Measurements from ENCODE around the gene KRT28. TPM values are rescaled to one million over a fixed set of nuclear protein-coding genes. Genes with fewer than 3 reads are reported as not detected.
A peak's percentile ranks its signal among the peaks of the same experiment; 100 is the strongest.

The KRT28 gene
- total and polyA plus RNA-seq, 7 donors, result not detected

DNA sequence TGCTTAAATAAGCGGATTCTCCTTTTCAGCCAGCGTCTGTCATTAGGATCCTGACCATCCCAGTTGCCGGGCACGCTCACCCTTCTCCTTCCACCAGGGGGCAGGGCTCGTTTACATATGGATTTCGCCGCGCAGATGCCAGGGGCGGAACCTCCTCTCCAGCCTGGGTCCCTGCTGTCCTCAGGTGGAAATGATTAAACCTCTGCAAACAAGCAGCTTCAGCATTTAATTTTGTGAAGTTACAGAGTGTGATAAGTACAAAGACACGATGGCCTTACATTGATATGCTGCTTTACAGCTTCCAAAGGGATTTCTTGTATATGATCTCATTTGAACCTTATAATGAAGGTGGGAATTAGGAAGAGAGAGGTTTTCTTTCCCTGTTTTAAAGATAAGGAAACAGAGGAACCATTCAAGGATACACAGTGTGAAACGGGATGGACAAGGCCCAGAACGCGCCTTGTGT, 3.9 kb upstream of the KRT28 start:
- DNase-seq, result peak; percentile 75
- Histone ChIP-seq H3K4me3 (no peak overlapping the region), H3K27me3 (peaks cover 0 to 39% (median 3%) of the 10 kb centered on the region in 3 donors), H3K9me3 (no peaks in the 10 kb centered on the region), H3K36me3 (no peaks in the 10 kb centered on the region), H3K27ac (no peak overlapping the region), H3K4me1 (no peaks in the 10 kb centered on the region)
- 5 to 13% methylated on average over 13 of the region's 13 CpGs for WGBS, 2 donors
- intact Hi-C loops (cut with DNase I), result loop anchor here (5.0 kb wide), 2 partner anchors 744 to 859 kb away; no protein-coding TSS in a partner anchor
- no peak for TF ChIP-seq EP300 (IDR thresholded peaks at IDR 0.05)
- TF ChIP-seq POLR2A (IDR thresholded peaks at IDR 0.05), result no peak
- TF ChIP-seq POLR2AphosphoS5 (IDR thresholded peaks at IDR 0.05), result no peak
- peak; percentile 40 to 66 (median 48) for TF ChIP-seq CTCF (IDR thresholded peaks at IDR 0.05)

DNA sequence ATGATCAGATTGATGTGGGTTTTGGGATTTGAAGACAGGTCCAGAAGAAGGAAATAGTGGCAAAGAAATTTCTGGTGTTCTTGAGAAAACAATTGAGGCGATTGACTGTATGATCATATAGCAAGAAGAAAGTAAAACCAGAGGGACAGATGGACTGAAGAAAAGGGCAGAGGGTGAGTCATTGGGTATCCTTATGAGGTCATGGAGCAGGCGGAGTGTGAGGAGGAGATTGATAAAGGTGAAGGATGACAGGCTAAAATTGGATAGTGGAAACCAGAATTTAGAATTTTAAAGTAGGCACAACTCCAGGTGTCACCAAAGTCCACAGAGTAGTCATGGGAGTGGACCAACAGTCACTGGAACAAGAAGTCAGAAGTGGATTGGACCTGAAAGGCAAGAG, 1.4 kb upstream of the KRT28 start:
- Histone ChIP-seq H3K27ac (no peak overlapping the region), H3K27me3 (peaks cover 0 to 40% (median 7%) of the 10 kb centered on the region in 3 donors), H3K9me3 (no peaks in the 10 kb centered on the region), H3K4me1 (no peaks in the 10 kb centered on the region), H3K36me3 (no peaks in the 10 kb centered on the region), H3K4me3 (no peak overlapping the region)
- WGBS, 2 donors, result 50 to 78% methylated on average over 2 of the region's 2 CpGs
- DNase-seq, result no peak
- intact Hi-C loops (cut with DNase I), result loop anchor here (5.0 kb wide), 2 partner anchors 746 to 861 kb away; no protein-coding TSS in a partner anchor
- TF ChIP-seq EP300 (IDR thresholded peaks at IDR 0.05), result no peak
- no peak for TF ChIP-seq POLR2AphosphoS5 (IDR thresholded peaks at IDR 0.05)

DNA sequence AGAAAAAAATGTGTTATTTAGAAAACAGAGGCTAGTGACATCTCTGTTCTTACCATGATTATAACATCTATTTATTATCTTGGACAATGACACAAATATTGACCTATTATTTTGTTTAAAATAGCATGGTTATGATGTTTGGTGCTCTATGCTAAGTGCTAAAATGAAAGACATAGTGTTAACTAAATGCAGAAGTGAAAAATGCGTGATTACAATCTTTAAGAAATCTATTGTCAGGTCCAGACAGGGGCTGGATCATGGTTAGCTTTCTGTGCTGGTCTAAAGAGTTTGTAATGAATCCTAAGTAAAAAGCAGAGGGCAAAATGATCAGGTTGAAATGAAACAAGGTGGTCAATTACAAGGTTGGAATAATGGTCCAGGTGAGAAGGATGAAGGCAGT, 622 bp upstream of the KRT28 start:
- TF ChIP-seq CTCF (IDR thresholded peaks at IDR 0.05) (no peak), POLR2AphosphoS5 (IDR thresholded peaks at IDR 0.05) (no peak), POLR2A (IDR thresholded peaks at IDR 0.05) (no peak), EP300 (IDR thresholded peaks at IDR 0.05) (no peak)
- Histone ChIP-seq H3K4me3 (no peak overlapping the region), H3K27ac (no peak overlapping the region), H3K9me3 (no peaks in the 10 kb centered on the region), H3K27me3 (peaks cover 0 to 35% (median 7%) of the 10 kb centered on the region in 3 donors), H3K36me3 (no peaks in the 10 kb centered on the region), H3K4me1 (no peaks in the 10 kb centered on the region)
- no peak for DNase-seq
- intact Hi-C loops (cut with DNase I), result loop anchor here (5.0 kb wide), 2 partner anchors 747 to 862 kb away; no protein-coding TSS in a partner anchor
- WGBS, 2 donors, result 64 to 70% methylated on average over 1 of the region's 1 CpG

- Histone ChIP-seq H3K27ac (no peak overlapping the region), H3K36me3 (no peaks in the 10 kb centered on the region), H3K4me3 (no peak overlapping the region), H3K9me3 (no peaks in the 10 kb centered on the region), H3K4me1 (no peaks in the 10 kb centered on the region), H3K27me3 (peaks cover 0 to 30% (median 7%) of the 10 kb centered on the region in 3 donors)
- TF ChIP-seq EP300 (IDR thresholded peaks at IDR 0.05), result no peak
- no peak for TF ChIP-seq POLR2A (IDR thresholded peaks at IDR 0.05)
- no peak for TF ChIP-seq POLR2AphosphoS5 (IDR thresholded peaks at IDR 0.05)
- TF ChIP-seq CTCF (IDR thresholded peaks at IDR 0.05), result no peak
- 81 to 82% methylated on average over 27 of the region's 27 CpGs for WGBS, 2 donors
- DNase-seq, result no peak
- intact Hi-C loops (cut with DNase I), result no loop called here
Measured at GRCh38 chr17:40796846-40797245, 2.9 kb downstream of the KRT28 start.

GRCh38 chr17:40795019-40795667, 4.6 kb downstream of the KRT28 start:
- Histone ChIP-seq H3K36me3 (no peaks in the 10 kb centered on the region), H3K27ac (no peak overlapping the region), H3K4me1 (no peaks in the 10 kb centered on the region), H3K27me3 (peaks cover 0 to 30% (median 7%) of the 10 kb centered on the region in 3 donors), H3K9me3 (no peaks in the 10 kb centered on the region), H3K4me3 (no peak overlapping the region)
- WGBS, 2 donors, result 69 to 77% methylated on average over 10 of the region's 10 CpGs
- DNase-seq, result no peak
- intact Hi-C loops (cut with DNase I), result no loop called here
- TF ChIP-seq CTCF (IDR thresholded peaks at IDR 0.05), result no peak
- TF ChIP-seq EP300 (IDR thresholded peaks at IDR 0.05), result no peak
- no peak for TF ChIP-seq POLR2AphosphoS5 (IDR thresholded peaks at IDR 0.05)
- no peak for TF ChIP-seq POLR2A (IDR thresholded peaks at IDR 0.05)
